ENCODE data around the gene KCNK5.

The KCNK5 gene

DNA sequence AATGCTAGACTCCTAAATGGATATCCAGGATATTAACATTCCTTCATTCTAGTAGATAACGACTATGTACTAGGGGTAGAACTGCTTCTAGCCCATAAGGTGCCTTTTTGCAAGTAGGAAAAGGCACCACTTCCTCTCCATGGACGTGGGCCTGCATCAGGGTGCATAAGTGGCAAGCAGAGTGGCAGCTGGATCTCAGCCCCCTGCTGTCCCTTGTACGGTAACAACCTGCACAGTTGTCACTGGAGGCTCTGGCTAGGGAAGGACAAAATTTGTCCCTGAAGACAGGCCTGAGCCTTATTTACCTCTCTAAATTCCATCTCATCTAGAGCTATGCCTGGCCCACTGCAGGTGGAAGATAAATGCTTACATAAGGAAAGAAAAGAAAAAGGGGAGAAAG, 71.8 kb downstream of the KCNK5 start:
- Mint-ChIP-seq H3K36me3 (no peaks in the 10 kb centered on the region), H3K27ac (no peak overlapping the region), H3K4me1 (peaks cover 12% of the 10 kb centered on the region), H3K4me3 (no peak overlapping the region), H3K9me3 (peaks cover 5% of the 10 kb centered on the region), H3K27me3 (no peaks in the 10 kb centered on the region)
- no peak for DNase-seq
- CTCF ChIA-PET: interaction anchor here (1.4 to 2.0 kb wide), 4 partner anchors 69 to 285 kb away, joined by 4 to 6 read pairs (median 4); no protein-coding TSS in a partner anchor

DNA sequence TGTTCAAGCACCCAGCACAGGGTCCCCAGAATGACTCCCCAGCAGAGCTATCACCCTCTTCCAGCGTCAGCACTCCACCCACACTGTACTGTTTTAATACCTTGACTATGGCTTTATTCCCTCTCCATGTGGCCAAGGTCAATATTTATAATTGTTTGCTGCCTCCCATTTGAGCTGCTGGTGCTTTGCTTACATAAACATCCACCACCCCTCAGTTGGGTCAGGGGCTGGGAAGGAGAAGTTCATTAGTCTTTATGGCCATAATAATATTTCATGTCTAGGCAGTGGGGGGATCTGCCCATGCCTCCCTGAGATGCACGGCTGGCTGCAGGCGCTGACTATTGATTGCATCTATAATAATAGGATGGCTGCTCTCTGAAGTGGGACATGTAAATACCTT, 72.5 kb downstream of the KCNK5 start:
- Mint-ChIP-seq H3K4me3 (no peak overlapping the region), H3K27me3 (no peaks in the 10 kb centered on the region), H3K4me1 (peaks cover 18% of the 10 kb centered on the region), H3K27ac (no peak overlapping the region), H3K36me3 (no peaks in the 10 kb centered on the region), H3K9me3 (peaks cover 5% of the 10 kb centered on the region)
- CTCF ChIA-PET: interaction anchor here (1.4 to 2.0 kb wide), 4 partner anchors 69 to 284 kb away, joined by 4 to 6 read pairs (median 4); no protein-coding TSS in a partner anchor
- DNase-seq: no peak

DNA sequence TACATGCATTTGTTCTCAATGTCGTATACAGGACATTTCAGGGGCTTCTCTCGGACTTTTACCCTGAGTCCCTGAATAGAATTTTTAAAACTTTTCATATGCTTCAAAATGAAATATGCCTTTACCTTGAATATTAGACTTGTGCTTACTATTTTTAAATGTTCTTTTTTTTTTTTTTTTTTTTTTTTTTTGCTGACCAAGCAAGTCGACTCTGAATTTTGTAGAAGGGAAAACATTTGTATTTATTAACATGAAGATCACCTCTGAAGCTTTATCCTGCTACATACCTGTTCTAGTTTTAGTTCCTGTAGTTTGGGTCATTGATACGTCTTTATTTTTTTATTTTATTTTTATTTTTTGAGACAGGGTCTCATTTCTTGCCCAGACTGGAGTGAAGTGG, 74.6 kb downstream of the KCNK5 start:
- Mint-ChIP-seq H3K4me1 (peaks cover 18% of the 10 kb centered on the region), H3K27me3 (peaks cover 5% of the 10 kb centered on the region)

GRCh38 chr6:39153766-39154397, 75.4 kb downstream of the KCNK5 start:
- Mint-ChIP-seq H3K27ac (no peak overlapping the region), H3K9me3 (no peaks in the 10 kb centered on the region), H3K36me3 (no peaks in the 10 kb centered on the region), H3K4me1 (peaks cover 18% of the 10 kb centered on the region), H3K27me3 (peaks cover 11% of the 10 kb centered on the region), H3K4me3 (no peak overlapping the region)
- no peak for DNase-seq
- CTCF ChIA-PET: interaction anchor here (2.8 to 3.0 kb wide), 2 partner anchors 13 to 157 kb away, joined by 8 to 17 read pairs; no protein-coding TSS in a partner anchor

More for the DNA sequence above, 74.6 kb downstream of the KCNK5 start:
- H3K9me3 Mint-ChIP-seq: peaks cover 2% of the 10 kb centered on the region
- CTCF ChIA-PET: no interaction called here
- no peak overlapping the region for H3K27ac Mint-ChIP-seq
- no peak overlapping the region for H3K4me3 Mint-ChIP-seq
- H3K36me3 Mint-ChIP-seq: no peaks in the 10 kb centered on the region
- DNase-seq: no peak

DNA sequence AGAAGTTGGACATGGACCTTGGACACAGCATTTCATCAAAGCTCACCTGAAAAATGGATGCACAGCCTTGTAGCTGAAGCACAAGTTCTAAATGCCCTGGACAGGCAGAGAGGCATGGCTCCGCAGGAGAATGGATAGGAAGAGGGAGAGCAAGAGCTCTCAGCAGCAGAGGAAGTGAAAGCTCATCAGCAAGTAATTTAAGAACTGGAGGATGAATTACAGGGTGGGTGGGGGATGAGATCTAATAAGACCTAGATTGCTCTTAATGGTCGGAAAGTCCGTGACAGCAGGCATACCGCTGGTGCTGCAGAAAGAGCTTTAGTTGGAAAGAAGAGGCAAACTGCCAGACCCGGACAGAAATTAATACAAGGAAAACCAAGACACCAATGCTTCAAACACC, 77.0 kb downstream of the KCNK5 start:
- Mint-ChIP-seq H3K27me3 (peaks cover 20% of the 10 kb centered on the region), H3K9me3 (no peaks in the 10 kb centered on the region), H3K4me3 (no peak overlapping the region), H3K36me3 (no peaks in the 10 kb centered on the region), H3K27ac (no peak overlapping the region), H3K4me1 (peaks cover 23% of the 10 kb centered on the region)
- CTCF ChIA-PET: interaction anchor here (1.0 to 3.0 kb wide), 7 partner anchors 14 to 156 kb away, joined by 3 to 17 read pairs (median 4); no protein-coding TSS in a partner anchor
- no peak for DNase-seq

DNA sequence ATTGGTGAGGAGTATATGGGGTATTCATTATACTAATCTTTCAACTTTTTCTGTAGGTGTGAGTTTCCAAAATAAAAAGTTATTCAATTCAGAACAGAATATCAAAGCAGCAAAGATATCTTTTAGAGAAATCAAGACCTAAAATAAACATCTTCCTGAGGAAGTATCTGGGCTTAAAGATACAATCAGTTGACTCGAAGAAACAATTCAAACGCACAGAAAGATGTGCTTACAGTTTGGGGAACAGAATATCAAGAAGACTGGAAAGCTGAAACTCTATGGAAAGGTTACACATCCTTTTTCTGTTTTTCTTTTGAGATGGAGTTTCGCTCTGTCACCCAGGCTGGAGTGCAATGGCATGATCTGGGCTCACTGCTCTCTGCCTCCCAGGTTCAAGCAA, 78.1 kb downstream of the KCNK5 start:
- no peak overlapping the region for H3K4me3 Mint-ChIP-seq
- H3K27me3 Mint-ChIP-seq: peaks cover 25% of the 10 kb centered on the region
- CTCF ChIA-PET: interaction anchor here (1.9 to 3.0 kb wide), 4 partner anchors 15 to 155 kb away, joined by 4 to 17 read pairs (median 8); no protein-coding TSS in a partner anchor
- H3K9me3 Mint-ChIP-seq: no peaks in the 10 kb centered on the region
- no peaks in the 10 kb centered on the region for H3K36me3 Mint-ChIP-seq
- no peak overlapping the region for H3K27ac Mint-ChIP-seq
- peaks cover 23% of the 10 kb centered on the region for H3K4me1 Mint-ChIP-seq
- DNase-seq: no peak

GRCh38 chr6:39144481-39145173, 84.6 kb downstream of the KCNK5 start:
- Mint-ChIP-seq H3K27me3 (peaks cover 34% of the 10 kb centered on the region), H3K9me3 (no peaks in the 10 kb centered on the region), H3K36me3 (no peaks in the 10 kb centered on the region), H3K4me3 (no peak overlapping the region), H3K27ac (no peak overlapping the region), H3K4me1 (peaks cover 6% of the 10 kb centered on the region)
- CTCF ChIA-PET: no interaction called here
- no peak for DNase-seq

DNA sequence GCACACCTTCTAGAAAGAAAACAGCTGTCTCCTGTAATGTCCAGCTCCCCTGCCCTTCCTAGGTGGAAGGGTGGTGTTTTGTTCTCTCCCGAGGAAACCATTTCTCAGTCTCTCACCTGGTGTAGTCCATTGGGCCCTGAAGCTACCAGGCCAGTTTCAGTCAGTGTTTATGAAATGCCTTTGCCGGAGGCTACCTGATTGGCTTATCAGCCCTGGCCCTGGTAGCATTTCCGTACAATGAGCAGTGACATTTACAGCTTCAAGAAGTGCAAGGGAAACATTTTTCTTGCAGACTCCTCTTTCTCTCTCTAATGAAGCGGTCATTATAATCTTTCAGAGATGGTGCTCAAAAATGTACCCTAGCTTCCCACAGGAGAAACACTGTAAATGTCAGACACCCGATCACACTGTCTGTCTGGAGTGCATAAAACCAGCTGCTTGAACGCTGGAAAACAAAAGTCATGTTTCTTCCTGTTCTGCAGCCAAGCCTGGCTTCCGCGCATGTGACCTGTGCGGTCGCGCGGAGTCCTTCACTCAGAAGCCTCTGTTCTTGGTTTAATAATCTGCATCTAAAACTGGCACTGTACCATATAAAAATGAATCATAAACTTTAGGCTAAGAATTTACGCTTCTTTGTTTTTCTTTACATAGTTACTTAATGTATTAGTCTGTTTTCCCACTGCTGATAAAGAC, 85.9 kb downstream of the KCNK5 start:
- H3K27ac Mint-ChIP-seq: no peak overlapping the region
- DNase-seq: no peak
- peaks cover 6% of the 10 kb centered on the region for H3K4me1 Mint-ChIP-seq
- H3K9me3 Mint-ChIP-seq: no peaks in the 10 kb centered on the region
- H3K27me3 Mint-ChIP-seq: peaks cover 25% of the 10 kb centered on the region
- no peak overlapping the region for H3K4me3 Mint-ChIP-seq
- H3K36me3 Mint-ChIP-seq: no peaks in the 10 kb centered on the region
- CTCF ChIA-PET: no interaction called here

- no peak overlapping the region for H3K27ac Mint-ChIP-seq
- H3K4me1 Mint-ChIP-seq: no peaks in the 10 kb centered on the region
- H3K27me3 Mint-ChIP-seq: peaks cover 13% of the 10 kb centered on the region
- no peaks in the 10 kb centered on the region for H3K36me3 Mint-ChIP-seq
- H3K4me3 Mint-ChIP-seq: no peak overlapping the region
- CTCF ChIA-PET: interaction anchor here (0.6 kb wide), 1 partner anchor 19 kb away, joined by 3 read pairs; no protein-coding TSS in a partner anchor
- H3K9me3 Mint-ChIP-seq: peaks cover 1% of the 10 kb centered on the region
- DNase-seq: no peak
Observed at GRCh38 chr6:39140556-39141167, 88.6 kb downstream of the KCNK5 start.
